Keratinocyte (primary cell): Measurements from ENCODE around the gene PWWP2B.

Experiments used
- CTCF ChIP-seq, 3 experiments: IDR thresholded peaks in 1 of 3; conservative IDR thresholded peaks in 1 of 3; optimal IDR thresholded peaks in 1 of 3; 2 replicates in 2 of 3; 3 replicates in 1 of 3; pipeline versions ENCODE3 to v1.5.1; 2011; ENCODE audit warnings: low read length in 3 of 3, mild to moderate bottlenecking in 3 of 3, moderate library complexity in 2 of 3, control low read depth in 1 of 3, inconsistent platforms in 1 of 3; ENCODE audit not compliant: insufficient read depth in 2 of 3; ENCODE audit errors: extremely low read depth in 1 of 3
- EZH2 ChIP-seq: IDR thresholded peaks from one replicate; pipeline ENCODE4 v1.6.1; 2012; ENCODE audit warnings: inconsistent platforms, mild to moderate bottlenecking, low read length, moderate library complexity

DNA sequence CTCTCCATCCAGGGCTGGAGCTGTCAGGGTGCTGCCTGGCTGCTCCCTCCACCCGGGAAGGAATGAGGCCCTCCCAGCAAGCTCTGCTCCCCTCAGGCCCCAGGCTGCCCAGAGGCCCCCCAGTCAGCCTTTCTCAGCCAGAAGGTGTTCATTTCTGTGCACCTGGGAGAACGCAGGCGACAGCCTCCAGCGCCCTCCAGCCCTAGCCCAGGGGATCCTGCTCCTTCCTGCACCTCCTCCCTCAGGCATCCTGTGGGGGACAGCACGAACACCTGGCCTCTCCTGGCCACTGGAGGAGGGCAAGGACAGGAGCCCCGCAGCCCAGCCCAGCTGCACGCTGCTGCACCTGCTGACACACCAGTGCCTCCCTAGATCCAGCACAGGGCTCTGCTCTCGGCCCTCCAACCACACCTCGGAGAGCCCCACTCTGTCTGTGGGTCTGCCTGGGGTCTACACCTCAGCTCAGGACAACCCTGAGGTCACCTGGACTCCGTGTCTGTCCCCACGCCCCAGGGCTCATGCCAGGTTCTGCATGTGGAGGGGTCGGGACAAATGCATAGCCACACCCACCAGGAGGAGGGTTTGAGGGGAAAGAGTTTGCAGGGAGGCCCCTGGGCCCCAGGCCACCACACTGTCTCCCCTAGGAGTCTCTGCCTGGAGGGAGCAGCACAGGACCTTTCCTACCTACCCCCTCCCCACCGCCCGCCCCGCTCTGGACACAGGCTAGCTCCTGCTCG lies 7.4 kb upstream of the PWWP2B start:
- TF ChIP-seq CTCF (optimal IDR thresholded peaks at IDR 0.05 in 1 of 3, IDR thresholded peaks at IDR 0.05 in 1 of 3, conservative IDR thresholded peaks at IDR 0.05 in 1 of 3; ENCODE audit: extremely low read depth in 1 of 3, insufficient read depth in 2 of 3, low read length in 3 of 3): no peak
- TF ChIP-seq EZH2: no peak
